ENCODE measurements around the gene SLC25A26. TPM values are rescaled to one million over a fixed set of nuclear protein-coding genes. Genes with fewer than 3 reads are reported as not detected.

SLC25A26 gene
- total and polyA plus RNA-seq, 9 donors: 17.3 to 32.3 (median 22.6) TPM

GRCh38 chr3:66404903-66405700 is 184.3 kb downstream of the SLC25A26 start:
- no peaks in the 10 kb centered on the region for H3K27me3 ChIP-seq
- no peaks in the 10 kb centered on the region for H3K36me3 ChIP-seq
- H3K4me3 ChIP-seq: no peak overlapping the region
- no peak for TF ChIP-seq EP300 (IDR thresholded peaks at IDR 0.05)
- 95 to 97% (median 97%) methylated on average over 32 of the region's 32 CpGs for WGBS, 3 donors
- intact Hi-C loops (cut with DNase I): loop anchor here (5.0 to 10.0 kb wide), 4 partner anchors 110 to 412 kb away; no protein-coding TSS in a partner anchor
- H3K4me1 ChIP-seq (ENCODE audit: insufficient read depth): peaks cover 18% of the 10 kb centered on the region
- H3K9me3 ChIP-seq: no peaks in the 10 kb centered on the region
- no peak overlapping the region for H3K27ac ChIP-seq
- DNase-seq: no peak

GRCh38 chr3:66405701-66406091 is 184.9 kb downstream of the SLC25A26 start:
- no peaks in the 10 kb centered on the region for H3K36me3 ChIP-seq
- WGBS, 3 donors: 81 to 90% (median 88%) methylated on average over 11 of the region's 11 CpGs

GRCh38 chr3:66406163-66406562 is 185.4 kb downstream of the SLC25A26 start:
- Histone ChIP-seq H3K27ac (no peak overlapping the region), H3K4me1 (ENCODE audit: insufficient read depth) (peaks cover 15% of the 10 kb centered on the region), H3K36me3 (no peaks in the 10 kb centered on the region), H3K27me3 (no peaks in the 10 kb centered on the region), H3K4me3 (no peak overlapping the region), H3K9me3 (no peaks in the 10 kb centered on the region)
- WGBS, 3 donors: 76 to 83% (median 82%) methylated on average over 5 of the region's 5 CpGs
- TF ChIP-seq CTCF (IDR thresholded peaks at IDR 0.05): no peak
- no peak for TF ChIP-seq EP300 (IDR thresholded peaks at IDR 0.05)
- no peak for TF ChIP-seq POLR2A (IDR thresholded peaks at IDR 0.05)
- intact Hi-C loops (cut with DNase I): loop anchor here (5.0 to 10.0 kb wide), 4 partner anchors 111 to 411 kb away; no protein-coding TSS in a partner anchor
- DNase-seq: no peak

More at GRCh38 chr3:66405701-66406091, 184.9 kb downstream of the SLC25A26 start:
- H3K4me3 ChIP-seq: no peak overlapping the region
- H3K9me3 ChIP-seq: no peaks in the 10 kb centered on the region
- no peak overlapping the region for H3K27ac ChIP-seq
- intact Hi-C loops (cut with DNase I): loop anchor here (5.0 to 10.0 kb wide), 4 partner anchors 111 to 412 kb away; no protein-coding TSS in a partner anchor
- no peaks in the 10 kb centered on the region for H3K27me3 ChIP-seq
- DNase-seq: no peak
- peaks cover 18% of the 10 kb centered on the region for H3K4me1 ChIP-seq (ENCODE audit: insufficient read depth)
- TF ChIP-seq EP300 (IDR thresholded peaks at IDR 0.05): no peak
- no peak for TF ChIP-seq CTCF (IDR thresholded peaks at IDR 0.05)
- no peak for TF ChIP-seq POLR2A (IDR thresholded peaks at IDR 0.05)

GRCh38 chr3:66406831-66407610 is 186.2 kb downstream of the SLC25A26 start:
- no peak for DNase-seq
- Histone ChIP-seq H3K4me3 (no peak overlapping the region), H3K4me1 (ENCODE audit: insufficient read depth) (peaks cover 12% of the 10 kb centered on the region), H3K36me3 (no peaks in the 10 kb centered on the region), H3K27me3 (no peaks in the 10 kb centered on the region), H3K27ac (no peak overlapping the region), H3K9me3 (no peaks in the 10 kb centered on the region)
- 79 to 81% (median 80%) methylated on average over 17 of the region's 17 CpGs for WGBS, 3 donors
- intact Hi-C loops (cut with DNase I): loop anchor here (5.0 to 10.0 kb wide), 4 partner anchors 112 to 410 kb away; no protein-coding TSS in a partner anchor
- TF ChIP-seq CTCF (IDR thresholded peaks at IDR 0.05) (no peak), EP300 (IDR thresholded peaks at IDR 0.05) (no peak), POLR2A (IDR thresholded peaks at IDR 0.05) (no peak)
